NCI-H1694 treated with DMSO at 0.1 percent for 48 hours (cell line): ENCODE data around the gene PPP2CA.

ENCODE experiments used
- DNase-seq: peaks from one replicate; lab custom pipeline; 2025; lab: John Stamatoyannopoulos, UW

Gene PPP2CA

DNA sequence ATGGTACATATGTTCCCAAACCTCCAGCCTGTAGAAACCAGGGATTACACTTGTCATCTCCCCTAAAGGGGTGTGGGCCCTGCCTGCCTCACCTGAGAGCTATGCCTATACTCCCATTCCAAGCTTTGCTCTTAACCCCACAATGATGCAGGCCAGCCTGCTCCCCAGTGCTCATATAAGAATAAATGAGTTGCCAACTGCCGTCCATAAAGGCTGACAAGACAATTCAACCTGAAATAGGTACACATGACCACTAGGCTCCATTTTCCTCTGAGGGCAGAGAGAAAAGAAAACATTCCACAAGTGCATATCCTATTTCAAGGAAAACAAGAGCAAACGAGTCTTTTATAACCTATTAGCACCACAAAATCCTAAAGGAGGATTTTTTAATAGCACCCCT is 77.6 kb downstream of the PPP2CA start:
- DNase-seq = no peak

DNA sequence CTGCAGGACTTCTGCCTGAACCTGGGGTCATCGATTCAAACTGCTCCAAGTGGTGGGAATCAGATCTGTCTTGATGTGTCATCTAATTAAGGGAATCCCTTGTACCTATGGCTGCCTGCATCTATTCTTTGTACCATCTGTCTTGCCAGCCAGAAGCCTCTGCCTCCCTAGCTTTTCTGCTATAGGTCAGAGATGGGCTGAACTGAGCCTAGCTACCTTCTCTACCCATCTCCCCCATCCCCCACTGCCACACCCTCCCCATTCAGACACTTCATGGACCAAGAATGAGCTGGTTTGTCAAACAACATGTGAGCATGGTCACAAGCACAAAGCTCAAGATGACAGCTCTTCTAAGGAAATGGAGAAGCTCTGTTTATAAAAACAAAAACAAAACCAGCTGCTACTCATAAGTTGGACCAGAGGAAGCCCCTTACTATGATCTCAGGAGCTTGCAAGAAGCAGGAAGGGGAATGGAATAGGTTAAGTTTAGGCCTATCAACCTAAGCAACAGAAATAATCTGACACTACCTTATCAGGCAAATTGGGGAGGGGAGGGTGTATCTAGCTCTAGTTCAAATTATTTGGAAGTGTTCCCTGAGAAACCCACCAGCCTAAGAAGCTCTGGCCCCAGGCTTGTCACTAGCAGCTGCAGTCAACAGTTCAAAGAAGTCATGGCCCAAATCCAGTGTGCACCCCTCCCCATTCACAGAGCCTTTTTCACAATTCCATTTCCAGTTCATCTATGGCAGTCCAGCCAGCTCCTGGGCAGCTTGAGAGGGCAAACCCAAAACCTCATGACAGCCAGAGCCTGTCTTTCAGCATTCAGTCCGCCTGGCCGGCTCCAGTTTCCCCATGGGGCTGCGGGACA is 79.0 kb downstream of the PPP2CA start:
- no peak for DNase-seq

GRCh38 chr5:134145779-134146581 is 79.9 kb downstream of the PPP2CA start:
- peak; percentile 23 for DNase-seq

GRCh38 chr5:134145041-134145757 is 80.7 kb downstream of the PPP2CA start:
- DNase-seq = no peak
